GM18873 (cell line): ENCODE measurements around the gene ANKAR.
A peak's percentile ranks its signal among the peaks of the same experiment; 100 is the strongest.
"Not testable (repeated sequence)": the region's sequence is repeated elsewhere in the genome, so short reads cannot be mapped to it uniquely, and the experiment has no call there.

ENCODE experiments used
- ATAC-seq: cut with Tn5 transposase; IDR thresholded peaks from one replicate; pipeline ENCODE4 v1.9.1; 2021; ENCODE audit warnings: mild to moderate bottlenecking, moderate library complexity, moderate number of reproducible peaks; ENCODE audit not compliant: unreplicated experiment, low FRiP score

ANKAR gene, protein sequence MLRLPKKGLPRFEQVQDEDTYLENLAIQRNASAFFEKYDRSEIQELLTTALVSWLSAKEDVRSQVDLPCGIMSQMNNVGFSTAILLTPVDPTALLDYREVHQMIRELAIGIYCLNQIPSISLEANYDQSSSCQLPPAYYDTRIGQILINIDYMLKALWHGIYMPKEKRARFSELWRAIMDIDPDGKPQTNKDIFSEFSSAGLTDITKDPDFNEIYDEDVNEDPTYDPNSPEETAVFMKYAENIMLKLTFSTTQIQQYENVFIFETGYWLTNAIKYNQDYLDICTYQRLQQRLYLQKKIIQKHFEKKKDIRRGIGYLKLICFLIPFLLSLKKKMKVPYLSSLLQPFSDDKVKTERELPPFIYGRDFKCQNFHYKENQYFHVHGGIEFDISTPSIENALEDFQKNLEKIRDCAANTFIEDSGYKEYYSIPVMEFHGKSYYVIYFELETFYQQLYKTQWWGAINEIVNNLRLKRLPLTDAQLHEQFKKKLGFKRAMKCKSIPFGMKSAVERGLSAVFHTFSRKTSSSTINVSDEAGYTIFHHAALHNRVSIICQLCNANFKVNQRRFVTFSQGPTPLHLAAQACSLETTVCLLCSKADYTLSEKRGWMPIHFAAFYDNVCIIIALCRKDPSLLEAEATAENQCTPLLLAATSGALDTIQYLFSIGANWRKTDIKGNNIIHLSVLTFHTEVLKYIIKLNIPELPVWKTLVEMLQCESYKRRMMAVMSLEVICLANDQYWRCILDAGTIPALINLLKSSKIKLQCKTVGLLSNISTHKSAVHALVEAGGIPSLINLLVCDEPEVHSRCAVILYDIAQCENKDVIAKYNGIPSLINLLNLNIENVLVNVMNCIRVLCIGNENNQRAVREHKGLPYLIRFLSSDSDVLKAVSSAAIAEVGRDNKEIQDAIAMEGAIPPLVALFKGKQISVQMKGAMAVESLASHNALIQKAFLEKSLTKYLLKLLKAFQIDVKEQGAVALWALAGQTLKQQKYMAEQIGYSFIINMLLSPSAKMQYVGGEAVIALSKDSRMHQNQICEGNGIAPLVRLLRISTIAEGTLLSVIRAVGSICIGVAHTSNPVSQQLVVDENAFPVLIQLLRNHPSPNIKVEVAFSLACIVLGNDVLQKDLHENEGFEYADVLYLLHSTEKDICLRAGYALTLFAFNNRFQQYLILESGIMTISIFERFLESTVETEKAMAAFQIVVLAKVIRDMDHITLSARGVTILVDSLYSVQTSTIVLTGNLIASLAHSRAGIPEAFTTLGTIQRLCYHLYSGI (N-terminal part only)

DNA sequence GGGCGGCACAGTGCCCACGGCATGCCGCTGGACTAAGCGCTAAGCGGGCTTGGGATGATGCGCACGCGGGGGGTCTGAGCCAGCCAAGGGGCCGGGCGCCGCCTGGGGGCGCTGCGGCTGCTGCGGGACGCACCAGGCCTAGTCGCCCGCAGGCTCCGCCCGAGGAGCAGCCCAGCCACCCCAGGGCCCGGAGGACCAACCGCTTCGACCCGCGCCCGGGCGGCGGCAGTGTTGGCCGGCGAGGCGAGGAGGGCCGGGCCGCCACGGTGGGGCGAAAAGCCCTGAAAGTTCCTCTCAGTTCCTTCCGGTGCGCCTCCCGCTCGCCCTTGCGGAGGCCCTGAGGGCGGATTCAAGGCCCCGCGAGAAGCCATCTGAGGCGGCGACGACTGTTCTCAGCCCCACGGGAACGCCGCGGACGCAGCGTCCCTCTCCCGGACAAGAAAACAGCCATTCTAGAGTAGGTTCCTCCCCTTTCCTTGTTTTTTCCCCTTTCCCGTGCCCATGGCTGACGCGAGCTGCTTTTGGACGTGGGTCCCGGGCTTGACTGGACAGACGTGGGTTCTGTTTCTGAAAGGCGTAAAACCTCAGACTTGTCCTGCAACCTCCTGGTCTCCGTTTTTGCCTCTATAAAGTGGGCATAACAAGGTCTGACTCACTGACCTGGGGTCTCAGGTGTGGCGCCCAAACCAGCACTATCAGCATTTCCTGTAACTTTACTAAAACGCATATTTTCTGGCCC lies at the start of gene ANKAR:
Gene ANKAR, plus strand, starts transcription at position 297 of the 739 bp plus-strand sequence. CDS start 1,821 bp downstream, outside the sequence.
- ATAC-seq: peak; percentile 89

DNA sequence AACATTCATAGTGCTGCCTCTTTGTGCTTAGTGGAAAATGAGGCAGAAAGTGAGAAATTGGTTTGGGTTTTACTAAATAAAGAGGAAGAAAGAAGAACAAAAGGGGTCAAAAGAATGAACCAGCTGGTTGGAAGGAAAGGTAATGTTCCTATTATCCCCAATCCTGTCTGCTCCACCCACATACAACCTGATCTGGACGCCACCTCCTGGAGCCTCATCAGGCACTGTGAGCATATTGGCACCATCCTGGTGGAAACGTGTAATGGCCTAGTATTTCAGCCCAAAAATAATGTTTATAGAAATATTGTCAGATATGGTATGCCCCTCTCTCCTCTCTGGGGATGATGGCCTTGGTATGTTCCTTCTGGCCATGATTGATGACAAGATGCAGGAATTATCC lies 48.8 kb upstream of the ANKAR start:
- ATAC-seq: no peak

GRCh38 chr2:189627789-189628188 lies 46.7 kb upstream of the ANKAR start:
- no peak for ATAC-seq

- no peak for ATAC-seq
These were observed 45.5 kb upstream of the ANKAR start for GRCh38 chr2:189628817-189629530.

DNA sequence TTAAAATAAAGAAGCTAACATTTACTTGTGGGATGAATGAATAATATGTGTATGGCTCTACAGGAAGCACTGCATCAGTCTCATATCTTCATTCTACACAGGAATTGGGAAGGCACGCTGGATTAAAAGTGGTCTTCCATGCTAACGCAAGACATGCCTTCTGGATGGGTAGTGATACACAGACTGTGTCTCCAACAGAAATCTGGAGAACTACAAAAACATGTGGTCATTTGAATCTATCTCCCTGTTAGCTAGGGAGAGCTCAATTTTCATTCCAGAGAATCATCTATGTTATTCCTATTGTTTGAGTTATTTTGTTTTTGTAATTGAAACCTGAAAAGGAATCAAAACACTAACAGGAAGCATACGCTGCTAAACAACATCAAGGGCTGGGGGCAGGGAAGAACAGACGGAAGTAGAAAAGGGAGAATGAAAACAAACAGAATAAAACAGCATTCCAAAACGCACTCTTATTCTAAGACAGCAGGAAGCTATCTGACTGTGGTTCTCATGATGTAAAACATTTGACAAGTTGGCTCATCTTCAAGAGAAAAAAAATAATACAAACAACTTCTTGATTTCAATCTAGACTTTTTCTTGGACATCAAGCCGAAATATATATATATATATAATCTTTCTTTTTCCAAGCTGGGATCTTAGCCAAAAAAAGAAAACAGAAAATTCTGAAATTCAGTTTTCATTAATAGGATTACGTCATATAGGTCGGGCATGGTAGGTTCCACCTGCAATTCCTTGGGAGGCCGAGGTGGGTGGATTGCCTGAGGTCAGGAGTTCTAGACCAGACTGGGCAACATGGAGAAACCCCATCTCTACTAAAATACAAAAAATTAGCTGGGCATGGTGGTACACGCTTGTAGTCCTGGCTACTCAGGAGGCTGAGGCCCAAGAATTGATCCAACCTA lies 44.7 kb upstream of the ANKAR start:
- no peak for ATAC-seq

- ATAC-seq: no peak
These were observed 42.6 kb upstream of the ANKAR start for GRCh38 chr2:189631849-189632248.

- ATAC-seq: no peak
These were observed 41.1 kb upstream of the ANKAR start for GRCh38 chr2:189633392-189633811.

GRCh38 chr2:189635353-189635752 lies 39.1 kb upstream of the ANKAR start:
- ATAC-seq: no peak

DNA sequence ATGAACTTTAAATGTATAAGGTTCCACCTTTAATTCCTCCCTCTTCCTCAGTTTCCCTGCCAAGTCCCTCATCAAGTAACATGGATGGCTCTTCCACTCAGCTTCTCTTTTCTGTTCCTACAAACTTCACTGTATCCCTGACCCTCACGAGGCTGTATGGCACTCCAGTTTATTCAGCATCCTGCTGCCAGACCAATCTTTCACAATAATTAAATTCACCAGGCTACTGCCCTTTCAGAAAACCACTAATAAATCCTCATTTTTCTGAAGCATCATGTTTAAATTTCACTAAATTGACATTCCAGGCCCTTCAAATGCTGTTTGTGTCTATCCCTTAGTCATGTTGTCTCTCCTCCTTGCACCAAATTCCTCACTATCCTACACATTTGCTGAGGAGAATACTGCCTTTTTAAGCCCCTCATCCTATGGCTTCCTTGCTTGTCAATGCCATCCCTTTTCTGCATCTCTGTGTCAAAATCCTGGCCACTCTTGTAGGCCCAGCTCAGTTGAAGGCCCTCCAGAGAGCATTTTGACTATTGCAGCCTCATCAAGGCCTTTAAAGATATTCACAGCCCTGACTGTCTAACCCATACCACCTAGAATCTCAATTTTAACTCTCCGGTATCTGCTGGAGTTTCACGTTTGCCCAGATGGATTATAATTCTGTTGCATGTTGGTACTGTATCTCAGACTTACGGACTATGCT lies 36.0 kb upstream of the ANKAR start:
- no peak for ATAC-seq

DNA sequence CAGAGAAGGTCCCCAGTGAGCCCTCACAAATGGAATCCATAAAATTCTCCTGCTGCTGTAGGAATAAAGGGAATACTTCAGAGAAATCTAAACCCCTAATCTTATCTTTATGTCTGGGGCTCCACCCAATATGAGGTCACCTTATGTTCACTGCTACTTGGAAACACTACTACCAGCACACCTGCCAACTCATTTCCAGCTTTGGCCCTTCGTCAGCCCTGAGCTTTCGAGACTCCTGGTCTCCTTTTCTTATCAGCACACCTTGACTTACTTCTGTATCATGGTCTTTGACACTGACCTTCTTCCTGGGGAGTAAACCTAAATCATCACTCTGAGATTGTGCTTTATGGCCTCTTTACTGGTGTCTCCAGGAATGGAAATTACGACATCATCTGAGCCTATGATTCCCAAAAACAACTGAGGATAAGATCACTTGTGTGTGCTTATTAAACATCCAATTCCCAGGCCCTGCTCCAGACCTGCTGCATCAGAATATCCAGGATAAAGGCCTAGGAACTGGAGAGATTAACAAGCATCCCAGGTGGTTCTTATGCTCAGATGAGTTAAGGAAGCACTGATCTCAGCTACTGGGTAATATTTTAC lies 35.4 kb upstream of the ANKAR start:
- ATAC-seq: no peak

- ATAC-seq: no peak
These were observed 33.5 kb upstream of the ANKAR start for GRCh38 chr2:189641002-189641401.

GRCh38 chr2:189641590-189641989 lies 32.9 kb upstream of the ANKAR start:
- no peak for ATAC-seq

DNA sequence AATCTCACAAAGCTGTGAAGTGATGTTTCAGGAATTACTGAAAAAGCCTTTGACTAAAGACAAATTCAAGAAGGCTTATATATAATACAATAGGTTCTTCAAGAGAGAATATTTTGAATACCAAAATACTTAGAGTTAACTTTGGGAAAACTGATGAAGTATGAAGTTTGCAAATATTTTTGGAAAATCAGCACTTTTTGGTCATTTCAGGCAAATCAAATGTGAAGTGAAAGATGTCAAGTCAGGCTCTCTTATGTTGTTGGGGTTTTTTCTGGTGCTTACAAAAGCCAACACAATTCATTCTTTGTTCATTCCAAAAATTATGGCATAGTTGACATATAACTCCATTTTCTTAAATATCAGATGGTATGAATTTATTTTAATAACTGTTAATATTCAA lies 27.9 kb upstream of the ANKAR start:
- ATAC-seq: no peak

- no peak for ATAC-seq
These were observed 25.5 kb upstream of the ANKAR start for GRCh38 chr2:189648846-189649509.

DNA sequence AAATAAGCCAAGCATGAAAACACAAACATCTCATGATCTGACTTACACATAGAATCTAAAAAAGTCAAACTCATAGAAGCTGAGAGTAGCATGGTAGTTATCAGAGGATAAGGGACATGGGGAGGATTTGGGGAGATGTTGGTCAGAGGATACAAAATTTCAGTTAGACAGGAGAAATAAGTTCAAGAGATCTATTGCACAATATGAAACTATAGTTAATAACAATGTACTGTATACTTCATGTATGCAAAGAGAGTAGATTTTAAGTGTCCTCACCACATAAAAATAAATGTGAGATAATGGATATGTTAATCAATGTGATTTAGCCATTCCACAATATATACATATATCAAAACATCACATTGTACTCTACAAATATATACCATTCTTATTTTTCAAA lies 23.2 kb upstream of the ANKAR start:
- no peak for ATAC-seq

DNA sequence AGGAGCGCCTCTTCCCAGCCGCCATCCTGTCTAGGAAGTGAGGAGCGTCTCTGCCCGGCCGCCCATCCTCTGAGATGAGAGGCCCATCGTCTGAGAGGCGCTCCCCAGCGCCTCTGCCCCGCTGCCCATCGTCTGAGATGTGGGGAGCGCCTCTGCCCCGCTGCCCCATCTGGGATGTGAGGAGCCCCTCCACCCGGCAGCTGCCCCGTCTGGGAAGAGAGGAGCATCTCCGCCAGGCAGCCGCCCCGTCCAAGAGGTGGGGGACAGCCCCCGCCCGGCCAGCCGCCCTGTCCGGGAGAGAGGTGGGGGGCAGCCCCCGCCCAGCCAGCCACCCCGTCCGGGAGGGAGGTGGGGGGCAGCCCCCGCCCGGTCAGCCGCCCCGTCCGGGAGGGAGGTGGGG lies 21.0 kb upstream of the ANKAR start:
- ATAC-seq: not testable (repeated sequence)

DNA sequence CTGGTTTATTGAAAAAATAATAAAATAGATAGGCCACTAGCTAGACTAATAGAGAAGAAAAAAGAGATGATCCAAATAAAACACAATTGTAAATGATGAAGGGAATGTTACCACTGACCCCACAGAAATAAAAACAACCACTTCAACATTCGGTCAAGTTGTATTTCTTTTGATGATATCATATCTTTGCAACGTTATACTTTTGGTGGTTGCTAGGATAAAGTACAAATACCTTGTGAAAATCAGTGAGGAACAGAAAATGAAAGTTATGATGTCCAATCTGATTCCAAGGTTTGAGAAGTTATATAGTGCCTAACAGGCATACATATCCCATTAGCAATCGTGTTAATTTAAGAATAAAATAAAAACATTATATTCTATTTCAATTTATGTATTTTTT lies 19.8 kb upstream of the ANKAR start:
- ATAC-seq: no peak
